ENCODE results near the gene AMOTL1.
"Not testable (repeated sequence)": the region's sequence is repeated elsewhere in the genome, so short reads cannot be mapped to it uniquely, and the experiment has no call there.

The AMOTL1 gene

DNA sequence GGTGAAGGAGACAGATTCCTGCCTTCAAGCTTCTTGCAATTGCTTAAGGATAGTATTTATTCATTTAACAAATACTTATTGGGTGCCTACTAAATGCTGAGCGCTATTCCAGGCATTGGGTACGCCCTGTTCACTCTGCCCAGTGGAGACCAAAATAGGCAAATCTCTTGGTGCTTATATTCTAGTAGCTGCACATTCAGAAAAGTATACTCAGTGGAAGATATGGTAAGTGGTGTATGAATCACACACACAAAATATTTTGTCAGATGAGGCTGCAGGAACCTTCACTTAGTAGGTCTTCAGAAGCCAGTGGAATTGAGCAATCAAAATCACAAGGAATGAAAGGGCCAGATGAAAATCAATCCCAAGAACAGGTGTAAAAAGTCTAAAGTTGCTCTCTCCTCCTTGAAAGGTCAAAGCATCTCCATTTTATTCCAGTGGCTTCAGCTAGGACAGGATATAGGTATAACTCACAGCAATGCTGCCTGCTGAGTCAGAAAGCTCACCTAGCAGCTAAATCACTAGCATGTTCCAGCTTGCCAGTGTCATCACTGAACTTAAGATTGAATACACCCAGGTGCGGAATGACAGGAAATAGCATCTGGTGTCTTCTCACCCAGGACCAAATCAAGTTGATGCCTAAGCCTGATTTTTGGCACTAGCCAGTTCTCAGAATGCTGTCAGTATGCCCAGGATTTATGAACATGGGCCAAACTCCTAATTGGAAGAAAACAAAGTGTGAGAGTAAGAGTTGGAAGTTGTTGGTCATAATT lies 83.9 kb downstream of the AMOTL1 start:
- DNase-seq (ENCODE audit: low read depth in 1 of 2, low spot score in 1 of 2), result no peak

DNA sequence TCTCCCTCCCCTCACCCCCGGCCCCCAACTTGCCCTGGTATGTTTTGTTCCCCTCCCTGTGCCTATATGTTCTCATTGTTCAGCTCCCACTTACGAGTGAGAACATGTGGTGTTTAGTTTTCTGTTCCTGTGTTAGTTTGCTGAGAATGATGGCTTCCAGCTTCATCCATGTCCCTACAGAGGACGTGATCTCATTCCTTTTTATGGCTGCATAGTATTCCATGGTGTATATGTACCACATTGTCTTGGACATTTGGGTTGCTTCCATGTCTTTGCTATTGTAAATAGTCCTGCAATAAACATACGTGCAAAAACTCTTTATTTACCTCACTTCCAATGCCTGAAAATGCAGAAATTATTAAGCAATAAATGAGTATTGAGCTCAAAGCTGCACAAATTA lies 85.1 kb downstream of the AMOTL1 start:
- not testable (repeated sequence) for DNase-seq (ENCODE audit: low read depth in 1 of 2, low spot score in 1 of 2)

GRCh38 chr11:94853836-94854235 lies 85.7 kb downstream of the AMOTL1 start:
- DNase-seq (ENCODE audit: low read depth in 1 of 2, low spot score in 1 of 2), result no peak

DNA sequence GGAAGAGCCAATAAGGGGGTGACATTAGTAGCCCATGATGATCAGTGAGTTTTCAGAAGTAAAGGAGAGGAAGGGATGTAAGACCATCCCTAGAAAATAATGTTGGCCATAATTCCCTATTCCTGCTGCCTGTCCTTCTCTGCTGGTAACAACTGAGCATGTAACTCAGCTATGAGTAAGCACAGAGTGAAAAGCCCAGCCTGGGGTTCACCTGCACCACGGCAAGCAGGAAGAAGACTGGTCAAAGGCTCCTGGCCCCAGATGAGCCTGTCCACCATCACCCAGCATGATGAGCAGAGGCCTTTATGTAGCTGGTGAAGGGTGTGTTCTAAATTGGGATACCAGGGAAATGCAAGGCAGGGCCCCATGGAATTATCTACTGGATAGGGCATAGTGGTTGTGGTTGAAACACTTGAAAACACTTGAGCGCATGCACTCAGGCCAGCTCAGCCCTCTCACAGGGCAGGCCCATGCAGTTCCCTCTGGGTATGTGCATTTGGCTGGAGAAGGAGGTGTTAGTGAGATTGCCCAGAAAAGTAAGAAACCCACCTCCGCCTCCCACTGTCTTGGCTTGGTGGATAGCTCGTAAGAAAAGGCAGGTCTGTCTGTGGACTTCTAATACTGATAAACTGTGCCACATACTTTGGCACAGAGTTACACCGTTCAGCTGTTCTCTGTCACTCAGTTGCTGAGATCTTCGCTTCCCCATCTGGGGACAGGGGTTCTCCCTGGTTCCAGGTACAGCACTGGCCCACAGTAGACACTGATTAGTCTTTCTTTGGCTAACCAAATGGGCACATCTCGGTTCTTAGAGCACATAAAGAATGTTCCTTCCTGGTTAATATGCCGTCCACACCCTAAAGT lies 86.8 kb downstream of the AMOTL1 start:
- no peak for DNase-seq (ENCODE audit: low read depth in 1 of 2, low spot score in 1 of 2)

- DNase-seq (ENCODE audit: low read depth in 1 of 2, low spot score in 1 of 2), result no peak
Measured at GRCh38 chr11:94855666-94856065, 87.5 kb downstream of the AMOTL1 start.

- DNase-seq (ENCODE audit: low read depth in 1 of 2, low spot score in 1 of 2), result no peak
Measured at GRCh38 chr11:94856443-94856842, 88.3 kb downstream of the AMOTL1 start.

GRCh38 chr11:94857337-94857736 lies 89.2 kb downstream of the AMOTL1 start:
- no peak for DNase-seq (ENCODE audit: low read depth in 1 of 2, low spot score in 1 of 2)

DNA sequence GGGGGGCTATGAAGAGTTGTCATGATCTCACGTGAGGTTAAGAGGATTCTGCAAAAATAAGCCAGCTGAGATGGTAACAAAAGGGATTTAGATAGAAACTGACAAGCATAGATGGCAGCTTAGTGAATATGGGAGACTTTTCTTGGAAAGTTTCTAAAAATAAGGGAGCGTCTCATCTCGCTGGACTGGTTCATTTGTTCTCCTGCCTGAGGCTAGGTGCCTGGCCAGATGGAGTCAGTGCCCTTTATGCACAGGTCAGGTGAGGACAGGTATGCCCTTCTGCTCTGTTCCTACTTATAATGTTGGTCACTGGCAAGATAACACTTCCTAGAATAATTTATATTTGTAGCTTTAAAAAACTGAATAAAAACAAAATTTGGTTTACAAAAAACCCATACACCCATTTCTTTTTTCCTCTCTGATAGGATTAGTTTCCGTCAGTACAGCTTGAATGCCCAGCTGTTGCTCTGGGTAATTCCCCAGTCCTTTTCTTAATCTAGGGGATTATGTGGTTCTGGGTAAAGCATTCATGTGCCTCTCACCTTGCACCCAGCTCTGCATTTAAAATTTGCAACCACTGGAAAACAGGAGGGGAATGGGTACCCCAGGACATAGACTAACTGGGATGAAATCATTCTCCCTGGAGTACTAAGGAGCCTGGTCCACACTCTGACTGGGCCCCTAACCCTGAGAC lies 90.0 kb downstream of the AMOTL1 start:
- DNase-seq (ENCODE audit: low read depth in 1 of 2, low spot score in 1 of 2), result no peak

DNA sequence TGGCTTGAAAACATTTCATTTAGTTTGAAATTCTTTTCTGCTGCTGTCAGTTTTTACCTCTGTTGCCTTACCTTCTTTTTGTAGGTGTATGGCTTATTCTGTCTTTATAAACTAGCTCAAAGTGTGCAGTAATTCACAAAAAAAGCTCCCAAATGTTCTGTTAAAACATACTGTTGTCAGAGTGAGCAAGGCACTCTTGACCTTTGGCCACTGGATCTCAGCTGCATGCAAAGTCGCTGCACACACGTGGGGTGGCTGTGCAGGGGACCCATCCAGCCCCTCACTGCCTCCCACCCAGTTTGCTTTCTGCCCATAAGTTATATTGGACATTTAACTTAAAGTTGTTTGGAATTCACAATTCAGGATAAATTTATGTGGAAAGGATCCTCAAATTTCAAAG lies 92.2 kb downstream of the AMOTL1 start:
- DNase-seq (ENCODE audit: low read depth in 1 of 2, low spot score in 1 of 2), result no peak

DNA sequence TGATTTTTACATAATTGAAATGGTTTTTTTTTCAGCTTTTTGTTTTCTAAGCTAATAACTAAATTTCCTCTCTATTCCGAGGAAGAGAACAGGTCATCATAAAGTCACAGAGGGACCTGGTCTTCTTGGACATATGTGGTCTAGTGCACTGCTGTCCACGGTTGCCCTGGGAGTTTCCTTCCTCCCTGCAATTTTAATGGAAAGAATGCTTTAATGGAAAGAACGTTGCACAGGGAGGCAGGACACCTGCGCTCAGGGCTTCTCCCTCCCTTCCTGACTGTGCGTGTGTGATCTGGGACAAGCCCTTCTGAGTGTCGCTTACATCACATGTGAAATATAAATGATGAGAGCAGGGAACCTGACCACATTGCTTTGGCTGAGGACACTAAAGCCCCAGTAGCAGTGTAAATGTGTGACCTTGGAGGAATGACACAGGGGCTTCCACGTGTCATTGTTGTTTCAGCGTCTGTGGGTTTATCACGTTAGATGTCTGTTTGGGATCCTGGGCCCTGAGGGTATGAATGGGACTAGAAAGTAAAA lies 93.2 kb downstream of the AMOTL1 start:
- no peak for DNase-seq (ENCODE audit: low read depth in 1 of 2, low spot score in 1 of 2)

DNA sequence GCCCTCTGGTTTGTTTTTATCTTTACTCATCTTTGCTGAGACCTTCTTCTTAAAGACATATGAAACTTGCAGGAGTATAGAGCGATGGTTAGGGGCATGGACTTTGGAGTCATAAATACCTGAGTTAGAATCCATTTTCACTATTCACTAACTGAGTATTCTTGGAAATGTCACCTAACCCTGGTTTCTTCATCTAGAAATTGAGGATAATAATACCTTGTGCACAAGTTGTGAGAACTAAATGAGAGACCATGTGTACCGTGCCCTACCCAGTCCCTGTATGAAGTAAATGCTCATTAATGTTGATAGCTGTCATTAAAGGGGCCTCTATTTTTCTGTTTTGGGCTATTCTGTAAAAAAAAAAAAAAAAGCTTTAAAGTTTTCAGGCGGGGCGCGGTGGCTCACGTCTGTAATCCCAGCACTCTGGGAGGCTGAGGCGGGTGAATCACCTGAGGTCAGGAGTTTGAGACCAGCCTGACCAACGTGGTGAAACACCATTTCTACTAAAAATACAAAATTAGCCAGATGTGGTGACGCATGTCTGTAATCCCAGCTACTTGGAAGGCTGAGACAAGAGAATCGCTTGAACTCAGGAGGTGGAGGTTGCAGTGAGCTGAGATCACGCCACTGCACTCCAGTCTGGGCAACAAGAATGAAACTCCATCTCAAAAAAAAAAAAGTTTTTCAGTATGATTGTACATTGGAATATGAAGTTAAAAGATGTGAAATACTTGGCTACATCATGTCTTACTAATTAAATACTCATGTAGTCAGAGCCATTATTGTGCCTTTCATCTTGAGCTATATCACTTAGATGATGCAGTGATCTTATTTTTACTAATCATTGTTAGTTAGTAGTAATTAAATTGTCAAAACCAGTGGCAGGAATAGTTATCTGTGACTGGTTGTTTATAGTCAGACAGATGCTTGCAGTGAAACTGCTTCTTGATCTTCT lies 95.0 kb downstream of the AMOTL1 start:
- no peak for DNase-seq (ENCODE audit: low read depth in 1 of 2, low spot score in 1 of 2)

GRCh38 chr11:94864506-94865045 lies 96.4 kb downstream of the AMOTL1 start:
- DNase-seq (ENCODE audit: low read depth in 1 of 2, low spot score in 1 of 2), result no peak

DNA sequence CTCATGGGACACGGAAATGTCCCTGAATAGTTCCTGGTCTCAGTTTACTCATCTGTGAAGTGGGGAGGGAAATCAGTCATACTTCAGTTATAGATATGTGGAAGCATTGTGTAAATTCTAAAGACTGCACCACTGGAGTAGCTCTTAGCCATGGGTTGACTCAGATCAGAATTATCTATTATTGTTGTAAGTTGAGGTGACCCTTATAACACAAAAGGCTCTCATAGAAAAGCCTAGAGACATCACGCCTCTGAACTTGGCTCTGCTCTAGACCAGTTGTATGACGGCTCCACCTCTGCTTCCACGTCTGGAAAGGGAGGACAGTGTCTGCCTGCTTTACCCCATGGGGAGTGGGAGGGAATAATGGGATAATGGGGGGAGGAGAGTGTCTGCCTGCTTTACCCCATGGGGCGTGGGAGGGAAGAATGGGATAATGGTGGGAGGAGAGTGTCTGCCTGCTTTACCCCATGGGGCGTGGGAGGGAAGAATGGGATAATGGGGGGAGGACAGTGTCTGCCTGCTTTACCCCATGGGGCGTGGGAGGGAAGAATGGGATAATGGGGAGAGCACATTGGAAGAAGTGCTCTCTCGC lies 98.2 kb downstream of the AMOTL1 start:
- DNase-seq (ENCODE audit: low read depth in 1 of 2, low spot score in 1 of 2), result no peak

- DNase-seq (ENCODE audit: low read depth in 1 of 2, low spot score in 1 of 2), result no peak
Measured at GRCh38 chr11:94866936-94867795, 99.0 kb downstream of the AMOTL1 start.

DNA sequence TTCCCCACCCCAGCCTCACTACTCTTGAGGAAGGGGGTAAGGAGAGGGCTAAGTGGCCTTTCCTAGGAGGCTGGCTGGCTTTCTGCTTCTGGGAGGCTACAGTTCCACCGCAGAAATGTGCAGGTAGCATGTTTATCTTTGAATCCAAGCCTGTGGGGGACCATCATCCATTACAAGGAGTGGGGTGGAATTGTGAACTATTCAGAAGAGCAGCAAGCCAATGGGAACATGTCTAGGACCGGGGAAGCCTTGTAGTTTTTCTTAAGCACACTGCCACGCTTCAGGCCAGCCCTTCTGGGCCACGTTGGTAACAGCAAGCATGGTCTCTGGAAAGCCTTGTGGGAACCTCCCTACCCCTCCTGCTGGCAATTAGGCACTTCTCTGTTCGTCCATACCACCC lies 100.3 kb downstream of the AMOTL1 start:
- no peak for DNase-seq (ENCODE audit: low read depth in 1 of 2, low spot score in 1 of 2)

DNA sequence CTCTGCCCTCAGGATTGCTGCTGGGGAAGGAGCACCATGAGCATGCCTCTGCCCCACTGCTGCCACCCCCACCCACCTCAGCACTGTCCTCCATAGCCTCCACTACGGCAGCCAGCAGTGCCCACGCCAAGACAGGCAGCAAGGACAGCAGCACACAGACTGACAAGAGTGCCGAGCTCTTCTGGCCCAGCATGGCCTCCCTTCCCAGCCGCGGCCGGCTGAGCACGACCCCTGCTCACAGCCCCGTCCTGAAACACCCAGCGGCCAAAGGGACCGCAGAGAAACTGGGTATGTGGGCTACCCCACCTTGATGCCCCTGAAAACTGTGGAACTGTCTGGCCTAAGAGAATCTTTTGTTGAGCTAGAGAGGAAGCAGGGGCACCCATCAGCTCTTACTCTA lies 101.0 kb downstream of the AMOTL1 start:
- DNase-seq (ENCODE audit: low read depth in 1 of 2, low spot score in 1 of 2), result no peak

DNA sequence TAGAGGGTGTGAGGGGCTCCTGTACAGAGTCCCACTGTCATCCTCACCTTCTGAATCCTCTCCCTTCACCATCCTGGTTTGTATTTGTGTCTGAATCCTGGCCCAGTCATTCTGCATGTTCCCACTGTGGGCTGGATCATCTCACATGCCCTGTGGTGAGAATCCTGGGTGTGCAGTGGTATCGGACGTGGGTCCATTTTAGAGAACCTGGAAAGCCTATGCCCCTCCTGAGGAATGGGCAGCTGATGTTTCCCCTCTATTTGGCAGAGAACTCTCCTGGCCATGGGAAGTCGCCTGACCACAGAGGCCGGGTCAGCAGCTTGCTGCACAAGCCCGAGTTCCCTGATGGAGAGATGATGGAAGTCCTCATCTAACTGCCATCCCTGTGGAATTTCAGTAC lies 102.3 kb downstream of the AMOTL1 start:
- DNase-seq (ENCODE audit: low read depth in 1 of 2, low spot score in 1 of 2), result no peak

- no peak for DNase-seq (ENCODE audit: low read depth in 1 of 2, low spot score in 1 of 2)
Measured at GRCh38 chr11:94871491-94872185, 103.5 kb downstream of the AMOTL1 start.

Data from activated CD4-positive, alpha-beta T cell treated with anti-CD3 and anti-CD28 coated beads, Interleukin-2, amount 50 U/mL, for 24 hours (primary cell).